Stimulated activated CD4-positive, alpha-beta T cell treated with anti-CD3 and anti-CD28 coated beads, Interleukin-15, amount 100 ng/mL, for 24 hours (primary cell): Measurements from ENCODE around the gene SLC25A6.
"Not testable (repeated sequence)": the region's sequence is repeated elsewhere in the genome, so short reads cannot be mapped to it uniquely, and the experiment has no call there.

Experiments used
- DNase-seq: peaks from one replicate; pipeline ENCODE4 v3.0.0-alpha.2; 2020

SLC25A6 gene

DNA sequence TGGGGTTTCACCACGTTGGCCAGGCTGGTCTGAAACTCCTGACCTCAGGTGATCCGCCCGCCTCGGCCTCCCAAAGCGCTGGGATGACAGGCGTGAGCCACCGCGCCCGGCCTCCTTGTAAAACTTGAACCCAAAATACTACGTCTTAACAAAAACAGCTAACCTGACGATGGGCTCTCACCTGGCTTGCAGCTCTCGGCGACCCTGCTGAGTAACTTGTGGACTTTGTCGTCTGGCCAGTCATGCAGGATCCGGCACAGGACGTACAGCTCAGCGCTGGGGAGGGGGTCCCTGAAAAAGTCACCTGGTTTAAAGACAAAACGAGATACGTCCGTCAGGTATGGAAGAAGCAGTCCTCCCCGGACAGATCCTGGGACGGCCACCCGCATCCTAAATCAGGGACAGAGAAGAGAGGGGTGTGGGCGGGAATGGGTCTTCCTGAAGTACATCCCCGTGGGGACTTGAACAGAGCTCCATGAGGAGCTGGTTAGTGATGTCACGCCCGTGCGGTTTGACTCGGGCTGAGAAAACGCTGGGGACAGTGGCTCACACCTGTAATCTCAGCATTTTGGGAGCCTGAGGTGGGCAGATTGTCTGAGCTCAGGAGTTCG is 20.7 kb upstream of the SLC25A6 start:
- no peak for DNase-seq

DNA sequence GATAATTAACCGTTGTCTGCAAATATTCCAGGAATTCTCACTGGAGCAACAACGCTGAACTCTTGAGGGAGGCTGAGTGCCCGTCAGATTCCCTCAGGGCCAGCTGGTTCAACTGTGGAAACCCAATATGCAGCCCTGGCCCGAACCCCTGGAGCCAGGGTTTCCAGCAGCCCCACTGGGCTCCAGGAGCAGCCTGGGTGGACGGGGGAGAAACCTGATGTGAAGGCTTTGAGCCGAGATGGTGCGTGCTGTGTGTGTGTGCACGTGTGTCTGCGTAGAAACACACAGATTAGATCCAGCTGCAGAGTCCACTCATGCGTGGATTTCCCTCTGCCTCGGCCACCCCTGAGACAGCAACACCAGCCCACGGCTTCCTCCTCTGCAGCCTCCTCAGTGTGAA is 19.4 kb upstream of the SLC25A6 start:
- no peak for DNase-seq

DNA sequence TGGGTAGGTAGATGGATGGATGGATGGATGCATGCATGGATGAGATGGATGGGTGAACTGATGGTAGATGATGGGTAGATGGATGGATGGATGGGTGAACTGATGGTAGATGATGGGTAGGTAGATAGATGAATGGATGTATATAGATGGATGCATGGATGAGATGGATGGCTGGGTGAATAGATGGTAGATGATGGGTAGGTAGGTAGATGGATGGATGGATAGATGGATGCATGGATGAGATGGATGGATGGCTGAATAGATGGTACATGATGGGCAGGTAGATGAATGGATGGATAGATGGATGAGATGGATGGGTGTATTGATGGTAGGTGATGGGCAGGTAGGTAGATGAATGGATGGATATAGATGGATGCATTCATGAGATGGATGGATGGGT is 15.1 kb upstream of the SLC25A6 start:
- no peak for DNase-seq

DNA sequence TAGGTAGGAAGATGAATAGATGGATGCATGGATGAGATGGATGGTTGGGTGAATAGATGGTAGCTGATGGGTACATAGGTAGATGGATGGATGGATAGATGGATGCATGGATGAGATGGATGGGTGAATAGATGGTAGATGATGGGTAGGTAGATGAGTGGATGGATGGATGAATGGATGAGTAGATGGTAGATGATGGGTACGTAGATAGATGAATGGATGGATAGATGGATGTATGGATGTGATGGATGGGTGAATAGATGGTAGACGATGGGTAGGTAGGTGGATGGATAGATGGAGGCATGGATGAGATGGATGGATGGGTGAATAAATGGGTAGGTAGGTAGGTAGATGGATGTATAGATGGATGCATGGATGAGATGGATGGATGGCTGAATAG is 13.9 kb upstream of the SLC25A6 start:
- DNase-seq, result not testable (repeated sequence)

DNA sequence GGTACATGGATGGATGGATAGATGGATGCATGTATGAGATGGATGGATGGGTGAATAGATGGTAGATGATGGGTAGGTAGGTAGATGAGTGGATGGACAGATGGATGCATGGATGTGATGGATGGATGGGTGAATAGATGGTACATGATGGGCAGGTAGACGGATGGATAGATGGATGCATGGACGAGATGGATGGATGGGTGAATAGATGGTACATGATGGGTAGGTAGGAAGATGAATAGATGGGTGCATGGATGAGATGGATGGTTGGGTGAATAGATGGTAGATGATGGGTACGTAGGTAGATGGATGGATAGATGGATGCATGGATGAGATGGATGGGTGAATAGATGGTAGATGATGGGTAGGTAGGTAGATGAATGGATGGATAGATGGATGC is 12.0 kb upstream of the SLC25A6 start:
- DNase-seq, result not testable (repeated sequence)

DNA sequence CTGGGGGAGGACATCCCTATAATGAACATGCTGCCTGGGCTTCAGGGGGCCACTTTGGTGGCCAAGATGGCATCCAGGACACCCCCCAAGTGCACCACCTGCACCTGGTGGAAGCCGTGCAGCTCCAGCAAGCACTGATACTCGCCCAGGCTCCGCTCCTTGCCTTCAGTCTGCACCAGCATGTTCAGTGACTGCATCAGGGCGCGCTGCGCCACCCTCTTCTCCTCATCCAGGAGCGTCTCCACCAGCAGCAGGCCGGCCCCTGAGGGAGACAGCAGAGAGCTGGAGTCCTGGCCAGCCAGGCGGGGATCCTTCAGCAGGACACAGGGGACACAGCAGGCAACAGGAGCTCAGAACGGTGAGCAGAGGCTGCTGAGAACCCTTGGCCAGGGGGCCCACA is 11.3 kb upstream of the SLC25A6 start:
- no peak for DNase-seq

DNA sequence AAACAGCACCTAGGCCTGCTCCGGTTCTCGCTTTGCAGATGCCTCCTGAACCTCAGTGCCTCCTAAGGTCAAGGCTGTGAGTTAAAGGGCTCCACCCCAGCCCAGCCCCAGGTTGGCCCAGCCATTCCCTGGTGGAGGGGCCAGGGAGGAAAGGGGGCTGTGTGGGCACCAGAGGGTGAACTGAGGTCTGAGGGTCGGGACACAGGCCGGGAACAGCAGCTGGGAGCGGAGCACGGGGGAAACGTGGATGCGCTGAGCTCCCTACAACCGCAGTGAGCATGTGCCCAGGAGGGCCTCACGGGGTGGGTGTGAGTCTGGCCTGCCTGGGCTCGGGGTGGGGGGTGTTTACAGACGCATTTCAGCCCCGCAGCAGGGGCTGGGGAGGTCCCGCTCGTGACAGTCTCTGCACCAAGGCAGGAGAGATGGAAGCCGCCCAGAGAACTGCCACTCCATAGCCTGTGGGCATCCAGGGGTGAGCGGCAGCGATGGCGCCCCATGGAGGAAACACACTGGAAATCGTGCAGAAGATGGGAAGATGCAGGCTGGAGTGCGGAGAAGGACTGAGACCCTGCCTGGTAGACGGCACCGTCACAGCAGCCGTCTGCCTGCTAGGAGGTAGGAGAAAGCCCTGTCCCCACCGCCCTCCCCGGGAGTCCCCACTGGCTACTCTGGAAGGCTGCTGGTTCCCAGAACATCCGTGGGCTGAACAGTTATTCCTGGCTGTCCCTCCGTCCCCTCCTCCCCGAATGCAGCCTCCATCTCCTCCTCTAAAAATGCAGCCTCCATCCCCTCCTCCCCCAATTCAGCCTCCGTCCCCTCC is 9.9 kb upstream of the SLC25A6 start:
- peak; percentile 4 for DNase-seq

DNA sequence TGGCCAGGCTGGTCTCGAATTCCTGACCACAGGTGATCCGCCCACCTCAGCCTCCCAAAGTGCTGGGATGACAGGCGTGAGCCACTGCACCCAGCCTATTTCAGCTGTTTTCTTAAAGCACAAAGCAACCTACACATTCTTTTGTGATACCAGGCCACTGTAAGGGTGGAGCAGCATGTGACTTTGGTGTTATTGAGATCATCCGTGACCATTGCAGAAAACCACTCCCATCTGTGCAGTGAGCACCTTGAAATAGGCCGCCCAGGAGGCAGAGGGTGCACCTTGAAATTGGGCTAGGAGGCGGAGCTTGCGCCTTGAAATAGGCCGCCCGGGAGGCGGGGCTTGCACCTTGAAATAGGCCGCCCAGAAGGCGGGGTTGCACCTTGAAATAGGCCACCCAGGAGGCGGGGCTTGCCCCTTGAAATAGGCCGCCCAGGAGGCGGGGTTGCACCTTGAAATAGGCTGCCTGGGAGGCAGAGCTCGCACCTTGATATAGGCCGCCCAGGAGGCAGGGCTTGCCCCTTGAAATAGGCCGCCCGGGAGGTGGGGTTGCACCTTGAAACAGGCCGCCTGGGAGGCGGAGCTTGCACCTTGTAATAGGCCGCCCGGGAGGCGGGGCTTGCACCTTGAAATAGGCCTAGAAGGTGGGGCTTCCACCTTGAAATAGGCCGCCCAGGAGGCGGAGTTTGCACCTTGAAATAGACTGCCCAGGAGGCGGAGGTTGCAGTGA is 9.0 kb upstream of the SLC25A6 start:
- DNase-seq, result peak; percentile 28

DNA sequence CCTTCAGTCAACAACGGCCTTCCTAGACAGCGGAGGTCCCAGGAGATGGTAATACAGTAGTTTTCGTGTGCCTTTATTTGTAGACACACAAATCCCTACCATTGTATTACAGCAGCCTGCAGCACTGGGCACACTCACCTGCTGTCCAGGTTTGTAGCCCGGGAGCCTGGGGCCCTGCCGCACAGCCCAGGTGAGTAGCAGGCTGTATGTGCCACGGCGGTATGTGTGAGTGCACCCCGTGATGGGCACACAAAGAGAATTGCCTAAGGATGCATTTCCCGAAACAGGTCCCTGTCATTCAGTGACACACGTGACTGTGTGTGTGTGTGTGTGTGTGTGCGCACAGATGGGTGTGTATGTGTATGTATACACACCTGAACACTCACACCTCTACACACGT is 8.1 kb upstream of the SLC25A6 start:
- no peak for DNase-seq

DNA sequence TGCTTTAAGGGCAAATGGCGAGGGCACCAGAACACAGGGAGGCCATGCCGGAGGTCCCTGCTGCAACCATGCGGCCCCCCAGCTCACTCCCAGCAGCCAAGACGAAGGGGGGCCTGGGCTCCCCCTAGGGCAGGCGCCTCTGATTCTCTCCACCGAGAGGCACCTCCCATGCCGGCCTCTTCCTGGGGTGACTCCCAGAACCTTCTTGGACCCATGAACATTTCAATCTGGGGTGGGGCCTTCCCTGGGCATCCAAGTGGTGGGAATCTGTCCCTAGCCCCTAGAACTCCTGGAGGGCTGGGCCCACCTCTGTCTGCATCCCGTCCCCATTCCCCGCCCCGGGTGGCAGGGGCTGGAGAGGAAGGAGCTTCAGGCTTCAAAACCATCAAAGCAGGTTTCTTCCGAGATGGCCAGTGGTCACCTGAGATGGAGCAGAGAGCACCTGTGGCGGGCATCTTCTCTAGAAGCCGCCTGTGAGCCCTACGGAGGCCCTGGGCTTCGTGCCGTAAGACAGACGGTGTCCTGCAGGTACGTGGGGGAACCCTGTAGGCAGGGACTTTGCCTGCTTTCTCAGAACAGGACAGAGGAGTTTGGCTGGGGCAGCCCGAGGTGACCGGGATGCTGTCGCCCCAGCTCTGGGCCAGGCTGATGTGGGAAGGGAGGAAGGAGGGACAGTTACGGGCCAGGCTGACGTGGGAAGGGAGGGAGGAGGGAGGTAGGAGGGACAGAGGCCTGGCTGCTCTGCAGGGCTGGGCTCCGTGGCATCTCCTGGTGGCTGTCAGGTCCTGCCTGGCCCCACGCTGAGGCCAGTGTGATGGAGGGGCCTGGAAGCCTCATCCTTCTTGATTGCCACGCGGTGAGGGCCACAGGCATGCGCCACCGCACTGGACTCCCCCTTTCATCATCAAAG is 6.8 kb upstream of the SLC25A6 start:
- DNase-seq, result no peak

DNA sequence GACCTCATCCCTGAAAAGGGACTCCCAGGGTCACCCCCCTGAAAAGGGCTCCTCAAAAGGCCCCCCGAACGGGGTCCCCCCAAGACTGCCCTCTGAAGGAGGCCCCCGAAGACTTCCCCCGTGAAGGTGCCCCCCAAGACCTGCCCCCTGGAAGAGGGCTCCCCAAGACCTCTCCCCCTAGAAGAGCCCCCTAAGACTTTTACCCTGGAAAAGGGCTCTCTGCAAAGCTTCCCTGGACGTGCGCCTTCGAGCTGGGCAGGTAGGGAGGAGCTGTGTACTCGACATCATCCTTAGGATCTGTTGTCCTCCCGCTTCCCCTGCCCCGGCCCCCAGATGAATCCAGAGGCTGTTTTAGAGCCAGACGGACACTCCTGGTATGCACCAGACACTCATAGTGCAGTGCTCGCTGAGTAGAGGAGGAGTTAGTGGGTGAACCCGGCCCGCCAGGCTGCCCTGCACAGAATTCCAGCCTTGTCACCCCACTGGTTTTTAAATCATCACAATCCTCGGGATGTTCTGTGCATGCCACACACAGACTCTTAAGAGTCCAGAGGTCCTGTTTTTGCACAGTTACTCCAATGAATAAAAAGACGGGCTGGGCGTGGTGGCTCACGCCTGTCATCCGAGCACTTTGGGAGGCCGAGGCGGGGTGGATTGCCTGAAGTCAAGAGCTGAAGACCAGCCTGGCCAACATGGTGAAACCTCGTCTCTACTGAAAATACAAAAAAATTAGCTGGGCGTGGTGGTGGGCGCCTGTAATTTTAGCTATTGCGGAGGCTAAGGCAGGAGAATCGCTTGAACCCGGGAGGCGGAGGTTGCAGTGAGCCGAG is 5.7 kb upstream of the SLC25A6 start:
- no peak for DNase-seq

DNA sequence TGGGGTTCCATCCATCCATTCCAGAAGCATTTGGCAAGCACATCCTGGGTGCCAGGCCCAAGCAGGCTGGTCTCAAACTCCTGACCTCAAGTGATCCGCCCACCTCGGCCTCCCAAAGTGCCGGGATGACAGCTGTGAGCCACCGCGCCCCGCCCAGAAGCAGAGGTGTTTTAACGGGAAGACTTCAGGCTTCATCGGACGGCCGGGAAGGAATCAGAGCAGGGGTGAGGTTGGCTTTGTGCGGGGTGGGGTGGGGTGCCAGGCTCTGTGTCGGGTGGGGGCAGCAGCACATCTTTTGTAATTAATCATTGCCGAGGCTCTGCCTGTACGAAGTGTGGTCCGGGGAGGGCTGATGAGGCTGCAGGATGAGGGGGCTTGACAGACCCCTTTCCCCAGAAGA is 5.1 kb upstream of the SLC25A6 start:
- DNase-seq, result no peak

DNA sequence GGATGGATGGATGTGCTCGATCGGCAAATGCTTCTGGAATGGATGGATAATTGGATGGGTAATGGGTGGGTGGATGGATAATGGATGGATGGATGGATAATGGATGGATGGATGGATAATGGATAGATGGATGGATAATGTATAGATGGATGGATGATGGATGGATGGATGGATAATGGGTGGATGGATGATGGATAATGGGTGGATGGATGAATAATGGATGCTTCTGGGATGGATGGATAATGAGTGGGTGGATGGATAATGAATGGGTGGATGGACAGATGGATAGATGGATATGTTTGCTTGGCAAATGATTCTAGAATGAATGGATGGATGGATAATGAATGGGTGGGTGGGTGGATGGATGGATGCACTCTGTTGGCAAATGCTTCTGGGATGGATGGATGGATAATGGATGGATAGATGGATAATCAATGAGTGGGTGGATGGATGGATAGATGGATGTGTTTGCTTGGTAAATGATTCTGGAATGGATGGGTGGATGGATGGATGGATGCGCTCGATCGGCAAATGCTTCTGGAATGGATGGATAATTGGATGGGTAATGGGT is 3.8 kb upstream of the SLC25A6 start:
- DNase-seq, result no peak

DNA sequence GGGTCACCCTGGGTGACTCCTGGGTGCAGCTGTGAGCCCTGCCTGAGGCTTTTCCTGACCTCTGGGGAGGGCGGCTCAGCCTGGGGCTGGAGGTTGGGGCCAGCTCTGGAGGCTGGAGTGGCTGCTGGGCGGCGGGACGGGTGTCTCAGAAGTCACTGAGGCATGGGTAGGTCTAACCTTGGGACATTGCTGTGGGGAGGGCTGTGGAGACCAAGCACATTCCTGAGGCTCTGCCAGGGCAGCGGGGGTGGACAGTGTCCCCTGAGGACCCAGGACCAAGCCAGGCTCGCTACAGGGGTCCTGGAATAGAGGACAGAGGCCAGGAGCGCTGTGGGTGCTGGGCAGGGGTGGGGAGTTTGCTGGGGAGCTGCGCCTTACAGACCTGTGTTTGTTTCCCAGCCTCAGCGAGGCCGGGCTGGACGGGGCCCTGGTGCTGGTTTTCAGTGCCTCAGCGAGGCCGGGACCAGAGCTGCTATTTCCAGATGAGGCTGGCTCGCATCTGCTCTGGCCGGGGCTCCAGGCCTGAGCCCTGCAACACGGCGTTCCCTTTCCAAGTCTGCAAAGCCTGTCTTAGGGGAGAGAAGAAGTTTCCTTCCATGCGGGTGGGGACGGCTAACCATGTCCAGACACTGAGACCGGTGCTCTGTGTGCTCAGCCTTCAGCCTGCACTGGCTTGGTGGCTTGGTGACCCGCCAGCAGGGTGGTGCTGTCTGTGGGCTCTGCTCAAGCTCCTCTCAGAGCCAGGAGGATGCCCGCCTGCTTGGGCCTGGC is 3.0 kb upstream of the SLC25A6 start:
- DNase-seq, result no peak

DNA sequence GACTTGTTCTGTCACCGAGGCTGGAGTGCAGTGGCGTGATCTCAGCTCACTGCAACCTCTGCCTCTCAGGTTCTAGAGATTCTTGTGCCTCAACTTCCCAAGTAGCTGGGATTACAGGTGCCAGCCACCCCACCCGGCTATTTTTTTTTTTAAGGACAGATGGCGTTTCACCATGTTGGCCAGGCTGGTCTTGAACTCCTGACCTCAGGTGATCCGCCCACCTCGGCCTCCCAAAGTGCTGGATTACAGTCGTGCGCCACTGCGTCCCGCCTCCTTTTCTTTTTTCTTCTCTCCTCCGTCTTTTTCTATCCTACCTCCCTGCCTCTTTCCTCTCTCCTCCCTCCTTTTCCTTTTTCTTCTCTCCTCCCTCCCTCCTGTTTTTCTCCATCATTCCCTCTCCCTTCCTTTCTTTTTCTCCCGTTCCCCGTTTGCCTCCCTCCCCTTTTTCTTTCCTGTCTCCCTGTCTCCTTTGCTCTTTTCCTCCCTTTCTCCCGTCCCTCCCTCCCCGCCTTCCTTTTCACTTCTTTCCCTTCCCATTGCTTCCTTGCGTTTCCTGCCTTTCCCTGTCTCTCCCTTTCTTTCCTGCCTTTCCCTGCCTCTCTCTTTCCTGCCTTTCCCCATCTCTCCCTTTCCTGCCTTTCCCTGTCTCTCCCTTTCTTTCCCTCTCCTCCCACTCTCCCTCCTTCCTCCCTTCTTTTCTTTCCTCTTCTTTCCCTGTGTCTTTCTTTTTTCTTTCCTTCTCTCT is 2.1 kb upstream of the SLC25A6 start:
- DNase-seq, result no peak

DNA sequence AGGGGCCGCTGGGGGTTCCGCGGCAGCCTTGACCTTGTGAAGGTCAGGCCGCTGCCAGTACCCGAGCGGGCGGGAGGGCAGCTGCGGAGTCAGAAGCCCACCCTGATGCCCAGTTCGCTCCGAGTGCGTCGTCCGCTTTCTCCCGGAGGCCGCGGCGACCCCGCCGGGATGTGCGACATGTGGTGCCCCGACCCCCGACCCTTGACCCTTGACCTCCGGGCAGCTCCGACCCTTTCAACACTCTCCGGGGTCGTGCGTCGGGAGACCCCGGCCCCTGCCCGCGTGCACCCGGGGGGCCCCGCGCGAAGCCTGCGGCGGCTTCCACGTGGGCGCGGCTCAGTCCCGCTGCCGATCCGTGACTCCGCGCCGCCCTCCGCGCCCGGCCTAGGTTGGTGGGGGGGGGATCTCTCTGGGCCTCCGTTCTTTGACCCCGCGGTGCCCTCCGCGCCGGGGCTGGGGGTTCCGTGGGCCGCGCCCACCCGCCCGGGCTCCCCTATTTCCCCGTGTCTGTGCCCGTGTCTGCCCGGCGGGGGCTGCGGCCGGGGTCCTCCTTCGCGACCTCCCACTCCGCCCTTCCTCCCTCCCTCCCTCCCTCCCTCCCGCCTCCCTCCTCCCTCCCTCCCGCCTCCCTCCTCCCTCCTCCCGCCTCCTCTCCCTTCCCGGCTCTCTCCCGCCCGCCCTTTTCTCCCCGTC is 609 bp upstream of the SLC25A6 start:
- peak; percentile 73 for DNase-seq

DNA sequence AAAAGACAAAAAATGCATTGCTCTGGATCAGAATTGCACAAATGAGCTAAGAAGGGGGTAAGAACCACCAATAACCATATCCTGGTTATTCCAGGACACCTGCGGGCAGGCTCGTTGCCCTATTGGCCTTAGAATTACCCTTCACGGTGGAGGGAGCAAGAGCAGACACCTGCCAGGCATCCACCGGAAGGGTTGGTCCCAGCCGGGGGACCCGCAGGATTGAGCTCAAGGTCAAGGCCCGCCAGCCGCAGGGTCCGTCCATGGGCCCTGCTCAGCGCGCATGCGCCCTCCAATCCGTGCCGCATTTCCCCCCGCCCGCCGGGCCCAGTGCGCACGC is 575 bp downstream of the SLC25A6 start:
- DNase-seq, result no peak

DNA sequence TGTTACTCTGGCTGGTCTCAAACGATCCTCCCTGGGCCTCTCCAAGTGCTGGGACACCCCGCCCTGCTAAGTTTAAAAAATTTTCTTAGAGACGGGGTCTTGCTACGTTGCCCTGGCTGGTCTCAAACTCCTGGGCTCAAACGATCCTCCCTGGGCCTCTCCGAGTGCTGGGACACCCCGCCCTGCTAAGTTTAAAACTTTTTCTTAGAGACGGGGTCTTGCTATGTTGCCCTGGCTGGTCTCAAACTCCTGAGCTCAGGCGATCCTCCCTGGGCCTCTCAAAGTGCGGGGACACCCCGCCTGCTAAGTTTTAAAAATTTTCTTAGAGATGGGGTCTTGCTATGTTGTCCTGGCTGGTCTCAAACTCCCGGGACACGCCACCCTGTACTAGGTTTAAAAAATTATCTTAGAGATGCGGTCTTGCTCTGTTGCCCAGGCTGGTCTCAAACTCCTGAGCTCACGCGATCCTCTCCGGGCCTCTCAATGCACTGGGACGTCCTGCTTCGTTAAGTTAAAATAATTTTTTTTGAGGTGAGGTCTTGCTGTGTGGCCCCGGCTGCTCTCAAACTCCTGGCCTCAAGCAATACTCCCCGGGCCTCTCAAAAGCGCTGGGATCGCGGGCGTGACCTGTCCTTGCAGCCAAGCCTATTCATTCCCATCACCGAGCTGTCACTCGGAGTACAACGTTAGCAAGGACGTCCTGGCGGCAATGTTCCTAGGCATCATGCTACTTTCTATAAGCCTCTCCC is 1.1 kb downstream of the SLC25A6 start:
- DNase-seq, result peak; percentile 20

DNA sequence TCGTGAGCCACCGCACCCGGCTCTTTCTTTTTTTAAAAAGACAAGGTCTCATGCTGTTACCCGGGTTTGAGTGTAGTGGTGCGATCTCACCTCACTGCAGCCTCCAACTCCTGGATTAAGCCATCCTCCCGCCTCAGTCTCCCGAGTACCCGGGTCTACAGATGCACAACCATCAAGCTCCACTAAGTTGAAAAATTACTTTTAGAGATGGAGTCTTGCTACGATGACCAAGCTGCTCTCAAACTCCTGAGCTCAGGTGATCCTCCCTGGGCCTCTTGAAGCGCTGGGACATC is 2.0 kb downstream of the SLC25A6 start:
- no peak for DNase-seq
